Embryonic facial prominence (tissue), 1 donor: ENCODE results near the gene EPHB2.

Source experiments
- DNase-seq: peaks from one replicate; pipeline ENCODE4 v3.0.0-alpha.2; 2016; ENCODE audit errors: extremely low spot score

The EPHB2 gene

GRCh38 chr1:22751124-22751531 lies 40.5 kb downstream of the EPHB2 start:
- no peak for DNase-seq

- no peak for DNase-seq
Measured at GRCh38 chr1:22752339-22752738, 41.7 kb downstream of the EPHB2 start.

GRCh38 chr1:22753481-22753971 lies 42.9 kb downstream of the EPHB2 start:
- DNase-seq: no peak

DNA sequence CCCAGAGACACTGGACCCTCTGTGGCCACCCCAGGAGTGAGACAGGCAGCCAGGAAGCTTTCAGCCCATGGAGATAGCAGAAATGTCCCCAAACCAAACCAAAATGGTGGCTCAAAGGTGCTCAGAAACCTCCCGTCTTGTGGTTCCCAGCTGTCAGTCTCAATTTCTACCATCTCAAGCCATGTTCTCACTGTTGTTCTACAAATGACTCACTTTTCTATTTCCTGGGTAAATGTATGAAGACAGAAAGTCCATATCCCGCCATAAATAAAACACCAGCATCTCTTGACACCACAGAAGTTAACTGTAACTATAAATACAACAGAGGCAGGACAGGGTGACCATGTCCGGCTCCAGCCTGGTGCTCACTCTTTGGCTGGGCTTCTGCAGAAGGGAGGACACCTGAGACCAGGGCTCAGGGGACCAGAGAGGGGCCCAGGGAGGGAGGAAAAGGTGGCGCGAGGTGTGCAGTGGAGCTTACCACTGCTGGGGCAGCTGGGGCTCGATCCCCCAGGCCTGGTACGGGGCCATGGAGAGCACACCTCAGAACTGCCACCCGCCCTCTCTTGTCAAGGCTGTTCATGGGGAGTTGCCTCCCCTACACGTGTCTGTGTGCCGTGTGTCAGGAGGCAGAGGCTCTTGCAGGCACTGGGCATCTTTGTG lies 43.6 kb downstream of the EPHB2 start:
- DNase-seq: no peak

- DNase-seq: no peak
Measured at GRCh38 chr1:22754824-22755223, 44.2 kb downstream of the EPHB2 start.

DNA sequence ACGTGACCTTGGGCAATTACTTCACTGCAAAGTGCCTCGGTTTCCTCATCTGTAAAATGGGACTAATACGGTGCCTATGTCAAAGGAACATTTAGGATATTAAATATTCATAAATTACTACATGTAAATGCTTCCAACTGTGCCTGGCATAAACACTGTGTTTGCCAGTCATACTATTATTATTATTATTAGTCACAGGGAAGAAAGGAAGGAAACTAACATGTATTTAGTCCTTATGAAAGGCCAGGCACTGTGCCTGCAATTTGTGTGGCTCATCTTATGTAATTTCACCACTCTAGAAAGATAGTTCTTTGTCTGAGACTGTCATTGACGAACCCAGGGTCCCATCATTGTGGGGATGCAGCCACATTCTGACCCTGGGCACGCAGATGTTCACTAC lies 45.0 kb downstream of the EPHB2 start:
- DNase-seq: no peak

GRCh38 chr1:22756125-22756735 lies 45.6 kb downstream of the EPHB2 start:
- no peak for DNase-seq

- no peak for DNase-seq
Measured at GRCh38 chr1:22760455-22760854, 49.8 kb downstream of the EPHB2 start.

- no peak for DNase-seq
Measured at GRCh38 chr1:22761101-22761500, 50.5 kb downstream of the EPHB2 start.

GRCh38 chr1:22761821-22762220 lies 51.2 kb downstream of the EPHB2 start:
- DNase-seq: no peak

DNA sequence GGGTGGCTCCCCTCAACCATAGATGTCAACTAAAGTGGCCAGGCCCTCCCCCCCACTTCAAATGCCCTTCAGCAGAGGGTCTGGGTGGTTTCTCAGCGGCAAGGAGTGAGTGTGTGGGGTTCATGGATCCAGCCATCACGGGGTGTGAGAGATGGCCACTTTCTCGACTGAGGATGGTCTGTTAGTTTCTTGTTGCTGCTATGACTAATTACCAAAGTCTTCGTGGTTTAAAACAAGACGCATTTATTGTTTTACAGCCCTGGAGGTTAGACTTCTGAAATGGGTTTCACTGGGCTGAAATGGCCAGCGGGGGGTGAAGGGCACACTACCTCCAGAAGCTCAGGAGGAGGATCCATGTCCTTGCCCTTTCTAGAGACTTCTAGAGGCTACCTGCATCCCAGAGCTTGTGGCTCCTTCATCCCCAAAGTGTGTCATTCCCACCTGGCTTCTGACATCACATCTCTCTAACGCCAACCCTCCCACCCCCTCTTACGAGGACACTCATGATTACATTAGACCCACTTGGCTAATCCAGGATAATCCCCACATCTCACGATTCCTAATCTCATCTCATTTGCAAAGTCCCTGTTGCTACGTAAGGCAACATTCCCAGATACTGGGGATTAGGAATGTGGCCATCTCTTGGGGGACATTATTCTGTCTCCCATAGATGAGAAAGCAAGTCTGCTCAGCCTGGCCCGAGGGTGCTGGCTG lies 53.0 kb downstream of the EPHB2 start:
- DNase-seq: no peak

- no peak for DNase-seq
Measured at GRCh38 chr1:22767852-22768251, 57.2 kb downstream of the EPHB2 start.

GRCh38 chr1:22769932-22770331 lies 59.3 kb downstream of the EPHB2 start:
- DNase-seq: no peak

DNA sequence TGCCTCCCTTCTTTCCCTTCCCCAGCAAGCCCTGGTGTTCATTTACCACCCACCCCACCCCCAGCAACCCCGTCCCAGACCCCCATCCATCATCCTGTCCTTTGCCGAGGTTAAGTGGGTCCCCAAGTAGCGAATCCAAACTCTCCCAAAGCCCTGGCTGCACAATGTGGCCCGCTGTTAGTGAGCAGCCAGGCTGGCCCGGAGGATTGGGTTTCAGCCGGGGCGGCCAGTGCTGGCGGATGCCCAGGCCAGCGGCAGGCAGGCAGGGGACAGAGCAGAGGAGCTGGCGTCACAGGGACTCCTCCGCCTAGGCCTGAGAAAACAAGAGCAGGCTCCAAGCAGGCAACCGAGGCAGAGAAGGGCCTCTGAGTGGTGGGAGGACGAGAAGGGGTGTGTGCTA lies 61.4 kb downstream of the EPHB2 start:
- DNase-seq: no peak

DNA sequence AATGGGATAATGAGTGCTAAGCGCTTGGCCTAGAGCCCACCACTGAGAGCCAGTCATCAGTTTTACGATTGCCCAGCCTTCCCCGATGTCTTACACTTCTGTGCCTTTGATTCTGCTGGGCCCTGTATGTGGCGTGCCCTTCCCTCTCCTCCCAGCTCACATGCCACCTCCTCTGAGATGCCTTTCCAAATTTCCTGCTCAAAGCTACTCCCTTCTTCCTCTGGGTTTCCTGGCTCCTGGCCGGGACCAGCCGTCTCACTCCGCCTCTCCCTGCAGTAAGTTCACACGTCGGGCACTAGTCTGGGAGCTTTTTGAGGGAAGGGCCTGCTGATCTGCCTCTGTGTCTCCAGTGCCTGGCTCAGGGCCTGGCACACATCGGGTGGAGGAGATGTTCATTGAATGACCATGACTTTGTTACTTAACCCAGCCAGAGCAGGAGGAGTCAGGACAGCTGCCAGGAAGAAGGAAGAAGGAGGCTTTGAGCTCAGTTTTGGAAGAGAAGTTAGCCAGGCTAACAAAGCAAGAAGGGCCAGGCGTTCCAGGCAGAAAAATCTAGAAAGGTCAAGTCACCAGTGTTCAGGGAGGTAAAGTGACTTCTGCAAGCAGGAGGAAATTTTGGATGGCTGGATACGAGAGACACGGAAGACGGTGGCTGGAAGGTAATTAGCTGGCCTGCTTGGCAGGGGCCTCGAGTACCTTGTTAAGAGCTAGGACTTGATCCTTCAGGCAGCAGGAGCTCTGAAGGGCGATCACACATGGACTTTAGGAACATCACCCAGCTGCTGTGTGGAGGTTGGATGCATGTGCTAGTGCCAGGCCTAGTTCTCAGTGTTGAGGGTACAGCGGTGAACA lies 63.6 kb downstream of the EPHB2 start:
- DNase-seq: peak; percentile 31

GRCh38 chr1:22774833-22775182 lies 64.2 kb downstream of the EPHB2 start:
- no peak for DNase-seq

DNA sequence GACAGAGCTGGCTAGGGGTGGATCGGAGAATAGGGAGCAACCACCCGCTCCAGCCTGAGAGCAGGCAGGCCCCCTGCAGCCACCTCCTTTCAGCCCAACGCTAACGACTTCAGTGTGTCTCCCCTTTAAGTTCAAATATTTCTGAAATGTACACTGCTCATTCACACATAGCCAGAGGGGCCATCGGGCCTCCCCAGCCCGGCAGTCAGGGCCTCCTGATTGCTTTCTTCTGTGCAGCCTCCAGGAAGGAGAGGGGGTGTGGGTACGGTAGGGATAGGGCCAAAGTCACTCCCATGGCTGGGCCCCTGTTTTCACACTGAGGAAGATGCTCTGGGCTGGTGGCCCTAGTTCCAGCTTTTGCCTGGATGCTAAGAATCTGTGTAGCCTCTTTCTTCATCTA lies 64.8 kb downstream of the EPHB2 start:
- DNase-seq: no peak

GRCh38 chr1:22776035-22776613 lies 65.5 kb downstream of the EPHB2 start:
- no peak for DNase-seq

DNA sequence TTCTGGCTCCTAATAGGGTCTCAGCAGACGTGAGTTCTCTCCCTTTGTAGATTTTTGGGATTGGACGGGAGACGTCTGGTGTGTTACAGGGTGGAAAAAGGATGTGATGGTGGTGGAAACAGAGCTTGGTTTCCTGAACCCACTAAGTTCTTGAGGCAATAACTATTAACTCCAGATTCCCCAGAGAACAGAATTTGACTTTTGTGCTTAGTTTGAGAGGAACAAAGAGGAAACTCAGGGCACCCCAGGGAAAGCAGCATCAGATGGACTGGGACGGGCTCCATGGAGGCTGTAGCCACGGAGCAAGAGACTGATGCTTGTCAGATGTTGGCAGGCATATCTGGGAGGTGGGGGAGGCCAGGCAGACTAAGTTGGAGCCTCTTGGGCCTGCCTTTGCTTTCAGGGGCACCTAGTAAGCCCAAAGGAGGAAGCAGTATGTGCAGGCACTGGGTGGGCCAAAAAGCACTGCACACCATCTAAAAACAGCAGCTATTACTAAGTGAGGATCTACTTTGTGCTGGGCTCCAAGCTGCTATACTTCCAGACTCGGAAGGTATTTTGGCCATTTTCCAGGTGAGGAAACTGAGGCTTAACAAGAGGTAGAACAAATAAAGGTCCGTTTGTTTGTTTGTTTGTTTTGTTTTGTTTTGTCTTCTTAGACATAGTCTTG lies 66.9 kb downstream of the EPHB2 start:
- no peak for DNase-seq

- no peak for DNase-seq
Measured at GRCh38 chr1:22778408-22778807, 67.8 kb downstream of the EPHB2 start.

DNA sequence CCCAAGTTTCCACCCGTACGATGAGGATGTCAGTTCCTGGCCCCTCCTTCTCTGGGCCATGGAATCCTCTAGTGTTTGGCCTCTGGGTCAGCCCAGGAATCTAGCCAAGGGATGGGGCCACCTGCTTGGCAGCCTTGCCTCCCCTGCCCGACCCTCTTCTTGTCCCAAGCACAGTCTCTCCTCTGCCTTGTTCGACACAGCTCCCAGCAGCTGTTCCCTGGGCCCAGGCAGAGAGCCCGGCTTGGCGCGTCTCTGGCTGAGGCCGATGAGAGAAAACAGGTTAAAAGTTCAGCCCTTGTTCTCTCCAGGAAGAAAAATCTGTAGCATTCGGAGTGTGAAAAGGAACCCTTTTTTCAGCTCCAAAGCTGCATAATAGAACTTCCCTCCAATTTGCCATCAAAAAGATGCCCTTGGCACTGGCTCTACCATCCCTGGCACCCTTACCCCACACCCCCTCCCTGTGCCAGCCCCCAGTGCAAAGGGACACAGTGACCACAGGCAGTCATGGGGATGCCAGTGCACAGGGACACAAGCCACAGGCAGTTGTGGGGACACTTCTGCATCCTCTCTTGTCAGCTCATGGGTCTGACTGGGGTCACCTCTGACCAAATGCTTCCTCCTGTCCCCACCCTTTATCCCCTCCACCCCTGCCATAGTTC lies 68.4 kb downstream of the EPHB2 start:
- no peak for DNase-seq
